Hepatocyte (in vitro differentiated cells): ENCODE data around the gene ZNF407.

ENCODE experiments used
- CTCF ChIP-seq: fragments of 200-600 bp; sonication (generic); IDR thresholded peaks from 2 replicates; pipeline ENCODE4 v1.5.1; 2016; ENCODE audit warnings: antibody characterized with exemption, mild to moderate bottlenecking; ENCODE audit not compliant: poor library complexity
- EZH2 ChIP-seq: fragments of 200-600 bp; sonication (generic); IDR thresholded peaks from 2 replicates; pipeline ENCODE4 v1.6.1; 2016; ENCODE audit warnings: antibody characterized with exemption, mild to moderate bottlenecking, borderline replicate concordance

GRCh38 chr18:75076286-75076685 lies 478.6 kb downstream of the ZNF407 start:
- TF ChIP-seq EZH2 (no peak), CTCF (no peak)
